OCI-LY1 (cell line): ENCODE data around the gene AKAP11.
A peak's percentile ranks its signal among the peaks of the same experiment; 100 is the strongest.

Source experiments
- H2AFZ ChIP-seq: fragments of 200-600 bp; sonication (generic), shearing (Covaris generic); 2 replicates; pipeline ENCODE4 v1.6.0; 2014; ENCODE audit warnings: antibody characterized with exemption, mild to moderate bottlenecking, low read length
- H3F3A ChIP-seq: fragments of 200-600 bp; sonication (generic), shearing (Covaris generic); 2 replicates; pipeline ENCODE4 v1.6.0; 2014; ENCODE audit warnings: mild to moderate bottlenecking, antibody characterized with exemption, low read length, moderate library complexity; ENCODE audit not compliant: insufficient read depth
- H3K27ac ChIP-seq: fragments of 200-600 bp; sonication (generic); 2 replicates; pipeline ENCODE4 v1.5.1; 2014; ENCODE audit warnings: low read length, mixed run types, mild to moderate bottlenecking, low read depth; ENCODE audit not compliant: poor library complexity, severe bottlenecking
- H3K27me3 ChIP-seq: fragments of 200-600 bp; sonication (generic); 2 replicates; pipeline ENCODE4 v1.6.0; 2014; ENCODE audit warnings: antibody characterized with exemption, mild to moderate bottlenecking, low read length, moderate library complexity; ENCODE audit not compliant: insufficient read depth
- H3K36me3 ChIP-seq: fragments of 200-600 bp; sonication (generic); 2 replicates; pipeline ENCODE4 v1.6.1; 2014; ENCODE audit warnings: mild to moderate bottlenecking, antibody characterized with exemption, low read length, moderate library complexity, mixed read lengths; ENCODE audit not compliant: insufficient read depth
- H3K4me1 ChIP-seq: fragments of 200-600 bp; sonication (generic); 2 replicates; pipeline ENCODE4 v1.5.1; 2014; ENCODE audit warnings: mild to moderate bottlenecking, low read length, moderate library complexity; ENCODE audit not compliant: insufficient read depth, severe bottlenecking
- H3K4me2 ChIP-seq: fragments of 200-600 bp; sonication (generic), shearing (Covaris generic); 2 replicates; pipeline ENCODE4 v1.6.1; 2014; ENCODE audit warnings: low read length
- H3K4me3 ChIP-seq: fragments of 200-600 bp; sonication (generic); 2 replicates; pipeline ENCODE4 v1.5.1; 2014; ENCODE audit warnings: low read length, low read depth, mild to moderate bottlenecking, mixed read lengths; ENCODE audit not compliant: poor library complexity, severe bottlenecking
- H3K79me2 ChIP-seq: fragments of 200-600 bp; shearing (Covaris generic); 2 replicates; pipeline ENCODE4 v1.6.1; 2016; ENCODE audit warnings: mixed run types, low read length, mixed read lengths; ENCODE audit not compliant: insufficient read depth
- H3K9ac ChIP-seq: fragments of 200-600 bp; sonication (generic), shearing (Covaris generic); 2 replicates; pipeline ENCODE4 v1.6.1; 2014; ENCODE audit warnings: mild to moderate bottlenecking, low read length, mixed read lengths
- H3K9me2 ChIP-seq: fragments of 200-600 bp; sonication (generic), shearing (Covaris generic); 2 replicates; pipeline ENCODE4 v1.6.1; 2014; ENCODE audit warnings: low read depth, mild to moderate bottlenecking, low read length, mixed read lengths
- H3K9me3 ChIP-seq: fragments of 200-600 bp; shearing (Covaris generic); 2 replicates; pipeline ENCODE4 v1.6.1; 2014; ENCODE audit warnings: low read length, mixed read lengths
- H4K20me1 ChIP-seq: fragments of 200-600 bp; sonication (generic), shearing (Covaris generic); 2 replicates; pipeline ENCODE4 v1.6.0; 2016; ENCODE audit warnings: mild to moderate bottlenecking, low read length; ENCODE audit not compliant: insufficient read depth
- EZH2 ChIP-seq: fragments of 200-600 bp; sonication (generic), shearing (Covaris generic); IDR thresholded peaks from 2 replicates; pipeline ENCODE4 v1.8.0; 2017; ENCODE audit warnings: borderline replicate concordance, mixed run types, mild to moderate bottlenecking, antibody characterized with exemption, low read length, moderate library complexity, mixed read lengths
- TF ChIP-seq, protein P1 (sequence below): fragments of 200-600 bp; sonication (generic), shearing (Covaris generic); IDR thresholded peaks from 2 replicates; pipeline ENCODE4 v1.5.1; 2017; ENCODE audit warnings: mild to moderate bottlenecking, antibody characterized with exemption, low read length, moderate library complexity, mixed read lengths

The AKAP11 gene

DNA sequence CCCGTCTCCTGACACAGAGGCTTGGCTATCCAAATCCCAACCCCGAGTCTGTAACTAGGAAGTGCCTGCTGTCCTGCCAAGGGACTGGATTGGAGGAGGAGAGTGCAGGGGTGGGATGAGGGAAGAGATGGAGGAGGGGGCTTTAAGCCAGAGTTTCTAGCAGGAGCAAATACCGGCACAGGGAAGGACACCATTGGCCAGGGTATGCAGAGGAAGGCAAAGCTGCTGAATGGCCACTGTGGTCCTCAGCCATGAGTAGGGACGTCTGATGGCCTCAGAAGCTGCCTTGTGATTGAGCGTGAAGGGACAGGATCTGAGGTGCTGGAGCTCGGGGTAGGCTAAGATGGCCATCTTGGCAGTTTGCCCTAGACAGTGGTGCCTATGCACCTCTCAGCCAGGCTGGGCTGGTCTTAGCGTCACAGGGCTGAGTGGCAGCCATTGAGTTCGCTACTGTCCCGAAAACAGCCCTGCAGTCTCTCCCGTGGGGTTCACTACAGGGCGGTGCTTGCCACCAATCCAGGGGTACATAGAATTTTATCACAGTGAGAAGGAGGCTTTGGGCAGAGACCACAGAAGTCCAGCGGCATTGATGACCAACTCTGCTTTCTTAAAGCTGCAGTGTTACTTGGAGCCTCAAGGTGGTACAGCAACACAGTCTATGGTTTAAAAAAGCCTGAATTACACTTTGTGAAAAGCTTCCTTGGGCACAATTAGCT, 61.8 kb downstream of the AKAP11 start:
- no peaks in the 10 kb centered on the region for H3K36me3 ChIP-seq

DNA sequence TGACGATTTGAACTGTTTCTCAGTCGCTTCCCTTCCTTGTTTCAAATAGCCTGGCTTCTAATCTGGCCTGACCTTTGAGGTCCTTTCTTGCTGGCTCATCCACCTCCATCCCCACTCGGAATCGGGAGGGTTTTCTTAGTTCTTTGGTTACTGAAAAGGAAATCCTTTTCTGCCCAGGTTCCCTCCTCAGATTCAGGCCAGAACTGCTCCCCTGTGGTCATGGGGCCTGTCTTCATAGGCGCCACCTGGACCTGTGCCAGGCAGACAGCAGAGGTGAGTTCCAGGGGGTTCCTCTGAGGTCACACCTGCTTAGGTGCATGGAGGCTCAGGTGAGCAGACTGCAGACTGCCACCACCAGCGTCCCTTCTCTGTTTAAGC, 62.4 kb downstream of the AKAP11 start:
- Histone ChIP-seq H3K4me3 (no peak overlapping the region), H3F3A (no peaks in the 10 kb centered on the region), H3K4me2 (no peak overlapping the region), H3K9me3 (no peaks in the 10 kb centered on the region), H3K9ac (no peak overlapping the region), H3K36me3 (no peaks in the 10 kb centered on the region), H3K4me1 (no peaks in the 10 kb centered on the region), H4K20me1 (no peaks in the 10 kb centered on the region), H2AFZ (no peak overlapping the region), H3K27me3 (no peaks in the 10 kb centered on the region), H3K27ac (no peak overlapping the region), H3K9me2 (no peaks in the 10 kb centered on the region), H3K79me2 (no peaks in the 10 kb centered on the region)
- TF ChIP-seq, protein P1, sequence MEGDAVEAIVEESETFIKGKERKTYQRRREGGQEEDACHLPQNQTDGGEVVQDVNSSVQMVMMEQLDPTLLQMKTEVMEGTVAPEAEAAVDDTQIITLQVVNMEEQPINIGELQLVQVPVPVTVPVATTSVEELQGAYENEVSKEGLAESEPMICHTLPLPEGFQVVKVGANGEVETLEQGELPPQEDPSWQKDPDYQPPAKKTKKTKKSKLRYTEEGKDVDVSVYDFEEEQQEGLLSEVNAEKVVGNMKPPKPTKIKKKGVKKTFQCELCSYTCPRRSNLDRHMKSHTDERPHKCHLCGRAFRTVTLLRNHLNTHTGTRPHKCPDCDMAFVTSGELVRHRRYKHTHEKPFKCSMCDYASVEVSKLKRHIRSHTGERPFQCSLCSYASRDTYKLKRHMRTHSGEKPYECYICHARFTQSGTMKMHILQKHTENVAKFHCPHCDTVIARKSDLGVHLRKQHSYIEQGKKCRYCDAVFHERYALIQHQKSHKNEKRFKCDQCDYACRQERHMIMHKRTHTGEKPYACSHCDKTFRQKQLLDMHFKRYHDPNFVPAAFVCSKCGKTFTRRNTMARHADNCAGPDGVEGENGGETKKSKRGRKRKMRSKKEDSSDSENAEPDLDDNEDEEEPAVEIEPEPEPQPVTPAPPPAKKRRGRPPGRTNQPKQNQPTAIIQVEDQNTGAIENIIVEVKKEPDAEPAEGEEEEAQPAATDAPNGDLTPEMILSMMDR: no peak; the same call in 1 of the 2 replicates
- no peak for TF ChIP-seq EZH2

More for the DNA sequence above, 61.8 kb downstream of the AKAP11 start:
- H3K4me3 ChIP-seq: no peak overlapping the region
- H3K4me1 ChIP-seq: no peaks in the 10 kb centered on the region
- no peaks in the 10 kb centered on the region for H3K9me2 ChIP-seq
- no peak overlapping the region for H3K27ac ChIP-seq
- H3K27me3 ChIP-seq: no peaks in the 10 kb centered on the region
- H3F3A ChIP-seq: no peaks in the 10 kb centered on the region
- H2AFZ ChIP-seq: no peak overlapping the region
- no peaks in the 10 kb centered on the region for H3K79me2 ChIP-seq
- no peak overlapping the region for H3K9ac ChIP-seq
- TF ChIP-seq EZH2: no peak
- TF ChIP-seq, protein P1: peak; percentile 55
- H3K9me3 ChIP-seq: no peaks in the 10 kb centered on the region
- H4K20me1 ChIP-seq: no peaks in the 10 kb centered on the region
- no peak overlapping the region for H3K4me2 ChIP-seq

DNA sequence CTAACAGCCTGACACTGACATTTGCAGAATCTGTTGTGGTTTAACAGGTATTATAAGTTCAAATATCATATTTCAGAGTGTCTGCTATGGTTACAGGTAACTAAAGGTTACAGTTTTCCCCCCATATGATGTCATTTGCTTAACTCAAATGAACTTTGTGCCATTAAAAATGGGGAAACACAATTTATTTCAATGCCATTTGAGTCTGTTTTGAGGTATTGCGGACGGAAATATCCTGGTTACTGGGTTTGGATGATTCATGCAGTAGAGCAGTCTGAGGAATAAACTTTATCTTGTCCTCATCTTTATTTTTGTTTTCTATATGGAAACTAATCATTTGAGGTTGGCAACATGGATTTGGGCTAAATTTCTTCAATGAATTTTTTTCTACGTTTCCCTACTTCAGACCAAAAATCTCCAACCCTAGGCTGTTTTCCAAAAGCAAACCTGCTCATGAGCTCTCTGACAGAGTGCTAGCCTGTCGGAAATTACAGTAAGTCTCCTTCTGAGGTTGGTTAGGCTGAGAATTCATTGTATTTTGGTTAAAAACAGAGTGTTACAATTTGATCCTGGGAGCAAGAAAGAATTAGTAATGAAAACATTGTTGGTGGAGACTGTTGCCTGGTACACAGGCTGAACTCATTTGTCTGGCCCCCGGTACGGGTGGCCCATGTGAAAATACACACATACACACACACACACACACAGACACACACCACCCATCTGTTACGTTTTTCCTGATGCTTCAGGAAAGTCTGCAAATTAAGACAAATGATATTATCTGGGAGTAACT, 66.1 kb downstream of the AKAP11 start:
- H2AFZ ChIP-seq: no peak overlapping the region
- no peak overlapping the region for H3K4me2 ChIP-seq
- no peak overlapping the region for H3K27ac ChIP-seq
- no peaks in the 10 kb centered on the region for H3K79me2 ChIP-seq
- no peak overlapping the region for H3K9ac ChIP-seq
- H3F3A ChIP-seq: no peaks in the 10 kb centered on the region
- no peaks in the 10 kb centered on the region for H3K36me3 ChIP-seq
- no peak overlapping the region for H3K4me3 ChIP-seq
- H3K4me1 ChIP-seq: no peaks in the 10 kb centered on the region
- no peak for TF ChIP-seq EZH2
- TF ChIP-seq, protein P1: no peak
- H3K9me2 ChIP-seq: no peaks in the 10 kb centered on the region
- H4K20me1 ChIP-seq: no peaks in the 10 kb centered on the region
- H3K27me3 ChIP-seq: no peaks in the 10 kb centered on the region
- H3K9me3 ChIP-seq: no peaks in the 10 kb centered on the region
